A549 (cell line): ENCODE results near the gene GPR55. TPM values are rescaled to one million over a fixed set of nuclear protein-coding genes. Genes with fewer than 3 reads are reported as not detected.

Source experiments
- ATAC-seq, 2 experiments: fragments of 200-7000 bp in 1 of 2; fragments of >200 bp in 1 of 2; cut with Nextera tagmentation in 1 of 2; cut with Tn5 transposase in 1 of 2; 3 replicates each; pipeline versions ENCODE4 v1.8.0 to v1.9.1; 2018 to 2020; ENCODE audit warnings: mild to moderate bottlenecking in 1 of 2, moderate library complexity in 1 of 2
- CTCF ChIA-PET: fragments of 300-600 bp; sonication (Branson Sonifier 250); formaldehyde crosslinking; extraction: SDS; loops from one replicate; lab custom pipeline; 2021; ENCODE audit warnings: antibody characterized with exemption, inconsistent platforms; lab: Yijun Ruan, JAX
- POLR2A ChIA-PET: fragments of 350-600 bp; formaldehyde crosslinking; extraction: SDS; loops from one replicate; lab custom pipeline; 2021; ENCODE audit warnings: antibody characterized with exemption, inconsistent platforms; lab: Yijun Ruan, JAX
- DNase-seq, 2 experiments: peaks; one replicate each; pipeline versions ENCODE4 v3.0.0 to v3.0.0-alpha.2; 2011 to 2016; ENCODE audit warnings: low read depth in 1 of 2, low spot score in 1 of 2
- FAIRE-seq: peaks from 2 replicates; lab custom pipeline; 2011; peaks lifted over from hg19 to GRCh38; lab: Jason Lieb, UNC
- H3K27ac ChIP-seq, 2 experiments: fragments of >200 bp; sonication (Bioruptor Twin); formaldehyde crosslinking; 3 replicates each; pipeline ENCODE4 v1.5.1; 2016 to 2017
- H3K4me1 ChIP-seq: fragments of >200 bp; sonication (Bioruptor Twin); formaldehyde crosslinking; 3 replicates; pipeline ENCODE4 v1.6.1; 2016
- H3K4me2 ChIP-seq: fragments of >200 bp; sonication (Bioruptor Twin); formaldehyde crosslinking; 3 replicates; pipeline ENCODE4 v1.6.1; 2016
- H3K4me3 ChIP-seq: fragments of >200 bp; sonication (Bioruptor Twin); formaldehyde crosslinking; 3 replicates; pipeline ENCODE4 v1.5.1; 2016
- H3K9me3 ChIP-seq: fragments of >200 bp; sonication (Bioruptor Twin); formaldehyde crosslinking; 3 replicates; pipeline ENCODE4 v1.6.1; 2016
- EHF ChIP-seq: fragments of 250-450 bp; sonication (Bioruptor Pico); IDR thresholded peaks from 2 replicates; pipeline ENCODE4 v1.5.0; 2020; ENCODE audit warnings: mild to moderate bottlenecking
- EHMT2 ChIP-seq: fragments of 200-600 bp; sonication (generic); IDR thresholded peaks from 2 replicates; pipeline ENCODE4 v1.6.1; 2016; ENCODE audit warnings: antibody characterized with exemption, low read depth, mild to moderate bottlenecking, moderate library complexity
- EP300 ChIP-seq, 2 experiments: fragments of >200 bp; sonication (Bioruptor Twin); formaldehyde crosslinking; IDR thresholded peaks; 2 replicates in 1 of 2; 3 replicates in 1 of 2; pipeline ENCODE4 v1.6.1; 2016 to 2017
- FOSB ChIP-seq: fragments of 250-450 bp; sonication (Bioruptor Pico); IDR thresholded peaks from 2 replicates; pipeline ENCODE4 v1.5.0; 2020; ENCODE audit warnings: mild to moderate bottlenecking, moderate library complexity
- FOXS1 ChIP-seq: fragments of 250-450 bp; sonication (Bioruptor Pico); IDR thresholded peaks from 2 replicates; pipeline ENCODE4 v1.5.0; 2020; ENCODE audit warnings: mild to moderate bottlenecking, moderate library complexity
- HEYL ChIP-seq: fragments of 250-450 bp; sonication (Bioruptor Pico); IDR thresholded peaks from 2 replicates; pipeline ENCODE4 v1.8.0; 2021; ENCODE audit warnings: mild to moderate bottlenecking, moderate library complexity
- JUN ChIP-seq, 2 experiments: fragments of >200 bp; sonication (Bioruptor Twin); formaldehyde crosslinking; IDR thresholded peaks; 2 replicates in 1 of 2; 3 replicates in 1 of 2; pipeline ENCODE4 v1.6.1; 2016 to 2017
- JUNB ChIP-seq: fragments of >200 bp; sonication (Bioruptor Twin); formaldehyde crosslinking; IDR thresholded peaks from 2 replicates; pipeline ENCODE4 v1.6.1; 2016
- MAFK ChIP-seq: fragments of 450-650 bp; IDR thresholded peaks from 2 replicates; pipeline ENCODE4 v1.6.1; 2014; ENCODE audit not compliant: partially characterized antibody
- MYC ChIP-seq: IDR thresholded peaks from 2 replicates; pipeline ENCODE4 v1.6.1; 2012; ENCODE audit warnings: mild to moderate bottlenecking, inconsistent platforms, low read length, improper control_type of control experiment, borderline replicate concordance
- NFE2L2 ChIP-seq: fragments of 150-350 bp; conservative IDR thresholded peaks from 2 replicates; pipeline ENCODE4 v1.6.1; 2014; ENCODE audit warnings: low read length
- PHF8 ChIP-seq: fragments of 200-600 bp; sonication (generic); IDR thresholded peaks from 2 replicates; pipeline ENCODE4 v1.6.1; 2016; ENCODE audit warnings: low read depth, mild to moderate bottlenecking, antibody characterized with exemption, moderate library complexity, borderline replicate concordance
- POLR2AphosphoS2 ChIP-seq: conservative IDR thresholded peaks from 2 replicates; pipeline ENCODE4 v1.6.1; 2012; ENCODE audit warnings: low read length, improper control_type of control experiment, inconsistent platforms
- RAD21 ChIP-seq, 2 experiments: fragments of >200 bp in 1 of 2; sonication (Bioruptor Twin) in 1 of 2; formaldehyde crosslinking in 1 of 2; IDR thresholded peaks in 1 of 2; conservative IDR thresholded peaks in 1 of 2; 2 replicates in 1 of 2; 3 replicates in 1 of 2; pipeline ENCODE4 v1.6.1; 2012 to 2018; ENCODE audit warnings: inconsistent platforms in 1 of 2
- RCOR1 ChIP-seq: fragments of 150-350 bp; IDR thresholded peaks from 2 replicates; pipeline ENCODE4 v1.6.1; 2014; ENCODE audit warnings: antibody characterized with exemption, low read length, low read depth
- RFX5 ChIP-seq: fragments of 450-650 bp; IDR thresholded peaks from 2 replicates; pipeline ENCODE4 v1.7.1; 2014; ENCODE audit warnings: antibody characterized with exemption, mild to moderate bottlenecking, moderate library complexity
- TFCP2L1 ChIP-seq: fragments of 250-450 bp; sonication (Bioruptor Pico); IDR thresholded peaks from 2 replicates; pipeline ENCODE4 v1.5.0; 2021; ENCODE audit warnings: mild to moderate bottlenecking
- ZSCAN20 ChIP-seq: fragments of 250-450 bp; sonication (Bioruptor Pico); IDR thresholded peaks from 2 replicates; pipeline ENCODE4 v1.8.0; 2022; ENCODE audit warnings: mild to moderate bottlenecking, moderate library complexity
- WGBS: methylation state at CpG from one replicate; pipeline ENCODE4 v1.1.6; 2017; ENCODE audit errors: missing lambda C conversion rate; 5-methylcytosine and 5-hydroxymethylcytosine counted together
- polyA plus RNA-seq, 4 experiments: library from polyadenylated mRNA; depleted of rRNA in 3 of 4; stranded (reverse); fragments of >200 nt; fragmentation: RNase III in 1 of 4; extraction: RNeasy Plus Mini Kit Qiagen cat#74134 plus additional on column Dnase treatment in 1 of 4; gene quantifications; 2 replicates in 3 of 4; 3 replicates in 1 of 4; pipeline ENCODE4 v1.2.3, GENCODE V29; 2011 to 2017
- TF ChIP-seq, protein P1 (sequence below): fragments of >200 bp; sonication (Bioruptor Twin); formaldehyde crosslinking; IDR thresholded peaks from 3 replicates; pipeline ENCODE4 v1.6.1; 2016
- TF ChIP-seq, protein P2 (sequence below): fragments of >200 bp; sonication (Bioruptor Twin); formaldehyde crosslinking; IDR thresholded peaks from 3 replicates; pipeline ENCODE4 v1.5.1; 2016
- TF ChIP-seq, protein P3 (sequence below): IDR thresholded peaks from 2 replicates; pipeline ENCODE4 v1.6.1; 2012
- TF ChIP-seq, protein P4 (sequence below): fragments of 250-450 bp; sonication (Bioruptor Pico); IDR thresholded peaks from 2 replicates; pipeline ENCODE4 v1.5.0; 2021; ENCODE audit warnings: mild to moderate bottlenecking, moderate library complexity, borderline replicate concordance
- TF ChIP-seq, protein P5 (sequence below): IDR thresholded peaks from 2 replicates; pipeline ENCODE4 v1.6.1; 2012; ENCODE audit warnings: low read depth, borderline replicate concordance

The GPR55 gene
- polyA plus RNA-seq, 2 of the 4 experiments (the other 2 are of a cell fraction): not detected

DNA sequence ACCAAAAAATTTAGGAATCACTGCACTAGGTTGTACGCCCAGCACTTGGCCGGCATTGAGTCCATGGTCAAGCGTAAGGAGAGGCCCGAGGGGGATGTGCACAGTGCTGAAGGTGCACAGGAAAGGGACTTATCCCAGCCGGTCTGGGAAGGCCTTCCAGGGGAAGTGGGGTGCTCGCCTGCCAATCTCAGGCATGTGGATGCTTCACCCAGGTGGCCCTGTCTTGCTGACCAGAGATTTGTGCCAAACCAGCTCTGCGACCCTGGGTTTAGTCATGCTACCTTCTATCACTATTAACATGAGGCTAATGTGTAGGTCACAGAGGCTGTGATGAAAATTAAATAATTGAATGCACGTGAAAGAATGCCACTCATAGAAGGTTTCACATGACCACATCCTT is 62.0 kb downstream of the GPR55 start:
- DNase-seq (no peak), ATAC-seq (no peak), FAIRE-seq (no peak)
- no peak overlapping the region for H3K4me3 ChIP-seq
- ChIA-PET CTCF (interaction anchor here (1.4 to 3.4 kb wide), 4 partner anchors 10 to 124 kb away, joined by 3 to 20 read pairs (median 8); no protein-coding TSS in a partner anchor), POLR2A (no interaction called here)
- H3K27ac ChIP-seq: no peak overlapping the region
- no peak overlapping the region for H3K4me2 ChIP-seq
- TF ChIP-seq FOSB (CRISPR knock-in tag) (no peak), RFX5 (no peak), EP300 (IDR thresholded peaks at IDR 0.05) (no peak), POLR2AphosphoS2 (no peak), PHF8 (no peak), NFE2L2 (no peak)
- TF ChIP-seq, protein P1, sequence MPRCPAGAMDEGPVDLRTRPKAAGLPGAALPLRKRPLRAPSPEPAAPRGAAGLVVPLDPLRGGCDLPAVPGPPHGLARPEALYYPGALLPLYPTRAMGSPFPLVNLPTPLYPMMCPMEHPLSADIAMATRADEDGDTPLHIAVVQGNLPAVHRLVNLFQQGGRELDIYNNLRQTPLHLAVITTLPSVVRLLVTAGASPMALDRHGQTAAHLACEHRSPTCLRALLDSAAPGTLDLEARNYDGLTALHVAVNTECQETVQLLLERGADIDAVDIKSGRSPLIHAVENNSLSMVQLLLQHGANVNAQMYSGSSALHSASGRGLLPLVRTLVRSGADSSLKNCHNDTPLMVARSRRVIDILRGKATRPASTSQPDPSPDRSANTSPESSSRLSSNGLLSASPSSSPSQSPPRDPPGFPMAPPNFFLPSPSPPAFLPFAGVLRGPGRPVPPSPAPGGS: no peak
- TF ChIP-seq, protein P2, sequence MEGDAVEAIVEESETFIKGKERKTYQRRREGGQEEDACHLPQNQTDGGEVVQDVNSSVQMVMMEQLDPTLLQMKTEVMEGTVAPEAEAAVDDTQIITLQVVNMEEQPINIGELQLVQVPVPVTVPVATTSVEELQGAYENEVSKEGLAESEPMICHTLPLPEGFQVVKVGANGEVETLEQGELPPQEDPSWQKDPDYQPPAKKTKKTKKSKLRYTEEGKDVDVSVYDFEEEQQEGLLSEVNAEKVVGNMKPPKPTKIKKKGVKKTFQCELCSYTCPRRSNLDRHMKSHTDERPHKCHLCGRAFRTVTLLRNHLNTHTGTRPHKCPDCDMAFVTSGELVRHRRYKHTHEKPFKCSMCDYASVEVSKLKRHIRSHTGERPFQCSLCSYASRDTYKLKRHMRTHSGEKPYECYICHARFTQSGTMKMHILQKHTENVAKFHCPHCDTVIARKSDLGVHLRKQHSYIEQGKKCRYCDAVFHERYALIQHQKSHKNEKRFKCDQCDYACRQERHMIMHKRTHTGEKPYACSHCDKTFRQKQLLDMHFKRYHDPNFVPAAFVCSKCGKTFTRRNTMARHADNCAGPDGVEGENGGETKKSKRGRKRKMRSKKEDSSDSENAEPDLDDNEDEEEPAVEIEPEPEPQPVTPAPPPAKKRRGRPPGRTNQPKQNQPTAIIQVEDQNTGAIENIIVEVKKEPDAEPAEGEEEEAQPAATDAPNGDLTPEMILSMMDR: no peak
- TF ChIP-seq, protein P3, sequence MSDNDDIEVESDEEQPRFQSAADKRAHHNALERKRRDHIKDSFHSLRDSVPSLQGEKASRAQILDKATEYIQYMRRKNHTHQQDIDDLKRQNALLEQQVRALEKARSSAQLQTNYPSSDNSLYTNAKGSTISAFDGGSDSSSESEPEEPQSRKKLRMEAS: no peak
- H3K9me3 ChIP-seq: peaks cover 6% of the 10 kb centered on the region; the same call in 1 of the 3 replicates
- WGBS: 63% methylated on average over 7 of the region's 8 CpGs
- peaks cover 21% of the 10 kb centered on the region for H3K4me1 ChIP-seq

DNA sequence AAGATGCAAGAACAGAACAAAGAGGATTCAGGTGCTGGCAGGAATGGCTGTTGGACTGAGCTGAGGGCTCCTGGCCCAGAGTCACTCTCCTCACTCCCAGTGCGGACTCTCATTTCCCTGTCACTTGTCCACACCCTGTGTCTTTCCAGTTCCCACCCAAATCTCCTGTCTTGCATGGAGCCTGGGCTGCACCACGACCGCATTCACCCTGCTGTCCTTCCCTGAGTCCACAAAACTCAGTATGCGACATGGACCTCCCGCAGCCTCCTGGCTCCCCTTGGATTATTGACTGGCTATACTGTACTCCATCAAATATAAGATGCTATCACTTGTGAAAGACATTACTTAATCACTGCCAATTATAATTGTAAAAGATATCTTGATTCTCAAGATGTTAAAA is 62.8 kb downstream of the GPR55 start:
- WGBS: 71% methylated on average over 5 of the region's 5 CpGs
- POLR2A ChIA-PET: no interaction called here
- DNase-seq (no peak), ATAC-seq (no peak), FAIRE-seq (no peak)
- H3K4me3 ChIP-seq: no peak overlapping the region
- H3K27ac ChIP-seq: no peak overlapping the region
- no peak overlapping the region for H3K4me2 ChIP-seq
- CTCF ChIA-PET: interaction anchor here (1.1 to 3.4 kb wide), 6 partner anchors 10 to 125 kb away, joined by 3 to 20 read pairs (median 6); no protein-coding TSS in a partner anchor
- no peak for TF ChIP-seq RFX5
- TF ChIP-seq, protein P4, sequence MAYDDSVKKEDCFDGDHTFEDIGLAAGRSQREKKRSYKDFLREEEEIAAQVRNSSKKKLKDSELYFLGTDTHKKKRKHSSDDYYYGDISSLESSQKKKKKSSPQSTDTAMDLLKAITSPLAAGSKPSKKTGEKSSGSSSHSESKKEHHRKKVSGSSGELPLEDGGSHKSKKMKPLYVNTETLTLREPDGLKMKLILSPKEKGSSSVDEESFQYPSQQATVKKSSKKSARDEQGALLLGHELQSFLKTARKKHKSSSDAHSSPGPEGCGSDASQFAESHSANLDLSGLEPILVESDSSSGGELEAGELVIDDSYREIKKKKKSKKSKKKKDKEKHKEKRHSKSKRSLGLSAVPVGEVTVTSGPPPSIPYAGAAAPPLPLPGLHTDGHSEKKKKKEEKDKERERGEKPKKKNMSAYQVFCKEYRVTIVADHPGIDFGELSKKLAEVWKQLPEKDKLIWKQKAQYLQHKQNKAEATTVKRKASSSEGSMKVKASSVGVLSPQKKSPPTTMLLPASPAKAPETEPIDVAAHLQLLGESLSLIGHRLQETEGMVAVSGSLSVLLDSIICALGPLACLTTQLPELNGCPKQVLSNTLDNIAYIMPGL (CRISPR knock-in tag): no peak
- no peak for TF ChIP-seq MAFK
- TF ChIP-seq MYC: no peak
- TF ChIP-seq, protein P1: no peak
- TF ChIP-seq TFCP2L1 (CRISPR knock-in tag): no peak
- TF ChIP-seq EHF (CRISPR knock-in tag): no peak
- no peak for TF ChIP-seq EHMT2
- TF ChIP-seq HEYL (CRISPR knock-in tag): no peak
- TF ChIP-seq ZSCAN20: no peak
- TF ChIP-seq, protein P5, sequence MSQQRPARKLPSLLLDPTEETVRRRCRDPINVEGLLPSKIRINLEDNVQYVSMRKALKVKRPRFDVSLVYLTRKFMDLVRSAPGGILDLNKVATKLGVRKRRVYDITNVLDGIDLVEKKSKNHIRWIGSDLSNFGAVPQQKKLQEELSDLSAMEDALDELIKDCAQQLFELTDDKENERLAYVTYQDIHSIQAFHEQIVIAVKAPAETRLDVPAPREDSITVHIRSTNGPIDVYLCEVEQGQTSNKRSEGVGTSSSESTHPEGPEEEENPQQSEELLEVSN: no peak
- TF ChIP-seq JUN (IDR thresholded peaks at IDR 0.05): no peak
- TF ChIP-seq RCOR1: no peak
- TF ChIP-seq FOXS1: no peak
- TF ChIP-seq JUNB: no peak
- TF ChIP-seq RAD21 (conservative IDR thresholded peaks at IDR 0.05 in 1 of 2, IDR thresholded peaks at IDR 0.05 in 1 of 2): no peak
- peaks cover 6% of the 10 kb centered on the region; the same call in 1 of the 3 replicates for H3K9me3 ChIP-seq
- peaks cover 20% of the 10 kb centered on the region for H3K4me1 ChIP-seq
